NCI-H460 (cell line): ENCODE data around the gene DIP2B. TPM values are rescaled to one million over a fixed set of nuclear protein-coding genes. Genes with fewer than 3 reads are reported as not detected.
A peak's percentile ranks its signal among the peaks of the same experiment; 100 is the strongest.
"Not testable (repeated sequence)": the region's sequence is repeated elsewhere in the genome, so short reads cannot be mapped to it uniquely, and the experiment has no call there.

Experiments used
- DNase-seq: peaks from one replicate; pipeline ENCODE4 v3.0.0-alpha.2; 2016; ENCODE audit warnings: low read depth; ENCODE audit errors: extremely low read depth
- total RNA-seq: library from RNA; depleted of rRNA; stranded (reverse); fragments of >200 nt; shearing (Covaris generic); gene quantifications from 2 replicates; pipeline ENCODE4 v1.2.3, GENCODE V29; 2014

The DIP2B gene
- total RNA-seq, 1 experiment from 2014 or later = 17.8 TPM

GRCh38 chr12:50549885-50550284 lies 45.1 kb downstream of the DIP2B start:
- DNase-seq = no peak

GRCh38 chr12:50550530-50551223 lies 45.9 kb downstream of the DIP2B start:
- DNase-seq = no peak

DNA sequence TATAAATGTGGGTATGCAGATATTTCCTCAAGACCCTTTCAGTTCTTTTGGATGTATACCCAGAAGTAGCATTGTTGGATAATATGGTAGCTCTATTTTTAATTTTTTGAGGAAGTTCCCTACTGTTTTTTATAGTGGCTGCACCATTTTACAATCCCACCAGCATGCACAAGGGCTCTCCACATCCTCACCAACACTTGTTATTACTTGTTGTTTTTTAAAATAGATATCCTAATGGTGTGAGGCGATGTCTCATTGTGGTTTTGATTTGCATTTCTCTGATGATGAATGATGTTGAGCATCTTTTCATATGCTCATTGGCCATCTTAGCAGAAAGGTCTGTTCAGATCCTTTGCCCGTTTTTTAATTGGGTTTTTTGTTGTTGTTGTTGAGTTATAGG lies 47.1 kb downstream of the DIP2B start:
- no peak for DNase-seq

GRCh38 chr12:50554651-50555050 lies 49.9 kb downstream of the DIP2B start:
- no peak for DNase-seq

DNA sequence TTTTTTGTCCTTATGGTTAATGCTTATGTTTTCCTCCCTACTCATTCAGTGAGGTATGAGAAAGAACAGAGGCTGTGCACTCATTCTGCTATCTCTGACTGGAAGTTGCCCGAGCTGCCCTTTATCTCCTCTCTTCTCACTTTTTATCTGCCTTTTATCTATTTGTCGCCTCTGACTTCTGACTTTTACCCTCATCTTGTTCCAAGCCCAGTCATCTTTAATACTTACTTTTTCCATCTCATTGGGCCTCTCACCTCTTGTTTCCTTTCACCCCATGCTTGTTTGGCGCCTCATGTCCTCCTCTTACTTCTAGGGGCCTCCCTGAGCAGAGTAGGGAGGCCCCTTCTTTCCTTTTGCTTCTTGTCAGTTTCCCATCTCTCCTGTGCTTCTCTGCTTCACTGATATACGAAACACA lies 50.7 kb downstream of the DIP2B start:
- no peak for DNase-seq

- no peak for DNase-seq
Observed at GRCh38 chr12:50556273-50556672, 51.5 kb downstream of the DIP2B start.

- DNase-seq = not testable (repeated sequence)
Observed at GRCh38 chr12:50556796-50557195, 52.0 kb downstream of the DIP2B start.

- DNase-seq = no peak
Observed at GRCh38 chr12:50557421-50557820, 52.6 kb downstream of the DIP2B start.

GRCh38 chr12:50558970-50559369 lies 54.2 kb downstream of the DIP2B start:
- DNase-seq = no peak

DNA sequence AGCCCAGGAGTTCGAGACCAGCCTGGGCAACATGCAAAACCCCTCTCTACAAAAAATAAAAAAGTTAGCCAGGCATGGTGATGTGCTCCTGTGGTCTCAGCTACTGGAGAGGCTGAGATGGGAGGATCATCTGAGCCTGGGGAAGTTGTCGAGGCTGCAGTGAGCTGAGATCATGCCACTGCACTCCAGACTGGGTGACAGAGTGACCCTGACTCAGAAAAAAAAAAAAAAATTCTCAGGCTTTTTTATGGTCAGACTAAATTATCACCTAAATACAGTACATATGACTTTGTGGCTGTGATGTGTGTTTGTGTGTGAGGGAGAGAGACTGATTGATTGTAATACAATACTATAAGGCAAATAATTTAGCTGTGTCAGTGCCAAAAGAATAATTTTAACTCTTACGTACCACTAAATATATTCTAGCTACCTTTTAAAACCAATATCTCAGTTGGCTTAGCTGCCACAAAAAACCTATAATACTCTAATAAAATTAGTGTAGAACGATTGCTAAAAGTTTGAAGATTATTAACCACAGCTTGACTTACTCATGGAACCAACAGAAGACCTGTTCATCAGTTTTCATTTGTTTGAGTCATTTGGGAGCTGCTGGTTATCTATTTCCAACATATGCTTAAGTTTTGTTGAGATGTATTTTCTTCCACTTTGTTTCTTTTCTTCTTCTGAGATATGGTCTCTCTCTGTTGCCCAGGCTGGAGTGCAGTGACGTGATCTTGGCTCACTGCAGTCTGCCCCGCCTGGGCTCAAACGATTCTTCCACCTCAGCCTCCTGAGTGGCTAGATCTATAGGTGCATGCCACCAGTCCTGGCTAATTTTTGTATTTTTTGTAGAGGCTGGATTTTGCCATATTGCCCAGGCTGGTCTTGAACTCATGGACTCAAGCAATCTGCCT lies 58.0 kb downstream of the DIP2B start:
- DNase-seq = no peak

DNA sequence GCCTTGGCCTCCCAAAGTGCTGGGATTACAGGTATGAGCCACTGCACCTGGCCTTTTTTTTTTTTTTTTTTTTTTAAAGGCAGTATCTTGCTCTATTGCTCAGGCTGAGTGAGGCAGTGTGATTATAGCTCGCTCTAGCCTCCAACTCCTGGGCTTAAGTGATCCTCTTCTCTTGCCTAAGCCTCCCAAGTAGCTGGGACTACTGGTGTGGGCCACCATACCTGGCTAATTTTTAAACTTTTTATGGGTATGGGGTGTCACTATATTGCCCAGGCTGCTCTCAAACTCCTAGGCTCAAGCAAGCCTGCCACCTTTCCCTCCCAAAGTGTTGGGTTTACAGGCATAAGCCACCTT lies 58.6 kb downstream of the DIP2B start:
- no peak for DNase-seq

GRCh38 chr12:50564237-50564947 lies 59.6 kb downstream of the DIP2B start:
- no peak for DNase-seq

DNA sequence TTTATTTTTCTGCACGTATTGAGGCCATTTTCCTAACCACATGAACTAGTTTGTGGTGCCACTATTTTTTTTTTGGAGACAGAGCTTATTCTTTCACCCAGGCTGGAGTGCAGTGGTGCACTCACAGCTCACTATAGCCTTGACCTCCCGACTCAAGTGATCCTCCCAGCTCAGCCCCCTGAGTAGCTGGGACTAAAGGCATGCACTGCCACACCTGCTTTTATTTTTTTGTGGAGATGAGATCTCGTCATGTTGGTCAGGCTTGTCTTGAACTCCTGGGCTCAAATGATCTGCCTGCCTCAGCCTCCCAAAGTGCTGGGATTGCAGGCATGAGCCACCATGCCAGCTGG lies 60.1 kb downstream of the DIP2B start:
- DNase-seq = no peak

- DNase-seq = no peak
Observed at GRCh38 chr12:50566066-50566465, 61.3 kb downstream of the DIP2B start.

GRCh38 chr12:50567926-50568325 lies 63.1 kb downstream of the DIP2B start:
- no peak for DNase-seq

DNA sequence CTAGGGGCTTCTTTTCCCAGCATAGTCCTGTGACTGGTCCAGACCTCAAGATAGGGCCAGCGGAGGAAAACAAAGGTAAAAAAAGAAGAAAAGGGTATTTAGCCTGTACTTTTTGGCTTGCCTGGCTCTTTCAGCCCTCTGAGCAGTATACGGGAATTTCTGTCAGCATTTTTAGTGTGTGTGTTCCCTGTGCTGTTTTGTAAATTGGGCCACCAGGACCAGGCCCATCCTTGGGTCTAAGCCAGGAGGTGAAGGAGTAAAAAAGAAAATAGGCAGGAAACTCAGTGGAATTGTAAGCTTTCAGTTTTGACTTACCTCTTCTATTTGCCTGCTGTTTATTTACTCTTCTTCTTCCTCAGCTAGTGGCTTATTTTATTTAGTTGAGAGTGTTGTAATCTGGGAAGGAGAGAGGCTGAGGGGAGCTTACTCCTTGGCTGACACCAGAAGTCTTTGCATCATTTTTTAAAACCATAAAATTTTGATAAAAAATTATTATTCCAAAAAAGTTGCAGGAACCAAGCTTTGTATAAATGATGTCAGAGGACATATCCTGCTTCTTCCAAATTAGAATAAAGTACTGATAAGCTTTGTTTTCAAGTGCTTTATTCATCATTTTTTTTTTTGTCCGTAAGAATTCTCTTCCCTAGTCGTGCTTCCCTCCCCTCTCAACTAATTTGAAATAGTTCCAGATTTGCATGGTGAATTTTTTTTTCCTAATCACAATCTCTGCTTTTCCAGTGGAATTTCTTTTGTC lies 63.7 kb downstream of the DIP2B start:
- DNase-seq = no peak

DNA sequence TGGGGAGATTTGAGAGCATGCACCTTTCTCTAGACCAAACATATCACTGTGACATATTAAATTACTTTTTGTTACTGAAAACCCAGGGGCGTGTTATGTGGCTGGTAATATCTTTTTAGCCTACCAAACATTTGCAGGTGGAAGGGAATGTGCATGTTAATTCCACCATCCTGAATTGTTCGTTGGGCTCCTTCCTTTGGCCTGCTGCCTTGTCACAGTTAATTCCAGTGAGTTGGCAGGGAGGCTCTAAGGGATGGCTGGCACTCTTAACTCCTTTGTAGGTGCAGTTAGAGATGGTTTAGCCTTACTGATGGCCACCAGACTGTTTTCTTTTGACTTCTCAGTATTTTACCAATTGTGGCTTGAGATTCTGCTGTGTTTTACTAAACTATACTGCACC lies 64.5 kb downstream of the DIP2B start:
- DNase-seq = no peak

GRCh38 chr12:50569876-50570275 lies 65.1 kb downstream of the DIP2B start:
- DNase-seq = peak; percentile 23

- no peak for DNase-seq
Observed at GRCh38 chr12:50571786-50572185, 67.0 kb downstream of the DIP2B start.

DNA sequence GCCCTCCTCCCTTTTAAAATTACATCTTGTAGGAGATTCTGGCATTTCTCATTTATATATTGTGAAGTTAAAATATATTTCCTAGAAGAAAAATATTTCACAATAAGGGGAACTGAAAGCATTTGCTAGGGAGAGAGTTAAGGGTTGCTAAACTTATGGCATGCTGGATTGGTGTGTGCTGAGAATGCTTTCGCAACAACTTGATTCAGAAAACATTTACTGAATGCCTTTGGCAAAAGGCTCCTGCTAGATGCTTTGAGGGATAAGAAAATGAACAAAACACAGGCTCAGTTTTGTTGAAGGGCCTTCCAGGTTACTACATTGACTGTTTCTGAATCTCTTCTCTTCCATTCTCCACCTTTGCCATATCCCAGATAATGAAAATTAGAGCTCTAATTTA lies 67.5 kb downstream of the DIP2B start:
- DNase-seq = peak; percentile 22

DNA sequence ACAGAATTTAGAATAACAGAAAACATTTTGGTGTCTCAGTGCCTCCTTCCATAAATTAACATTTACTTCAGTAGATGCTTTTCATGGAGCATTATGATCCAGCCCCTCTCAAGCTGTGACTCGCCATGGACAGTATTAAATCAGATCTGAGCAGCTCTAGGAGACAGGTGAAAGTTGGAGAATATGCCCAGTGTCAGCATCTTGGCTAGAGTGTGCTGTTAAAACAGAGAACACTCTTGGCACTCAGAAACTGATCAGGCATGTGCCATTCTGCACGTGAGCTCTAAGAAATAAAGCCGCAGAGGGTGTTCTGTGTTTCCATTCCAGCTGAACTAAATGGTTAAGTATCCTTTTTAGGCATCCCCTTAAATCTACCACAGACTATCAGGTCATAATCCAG lies 68.0 kb downstream of the DIP2B start:
- no peak for DNase-seq
